Measurements from ENCODE around the gene MAN2A2. TPM values are rescaled to one million over a fixed set of nuclear protein-coding genes. Genes with fewer than 3 reads are reported as not detected.

Gene MAN2A2
- total RNA-seq, 4 donors from 2014 or later, result 46.6 to 104 (median 48.2) TPM

DNA sequence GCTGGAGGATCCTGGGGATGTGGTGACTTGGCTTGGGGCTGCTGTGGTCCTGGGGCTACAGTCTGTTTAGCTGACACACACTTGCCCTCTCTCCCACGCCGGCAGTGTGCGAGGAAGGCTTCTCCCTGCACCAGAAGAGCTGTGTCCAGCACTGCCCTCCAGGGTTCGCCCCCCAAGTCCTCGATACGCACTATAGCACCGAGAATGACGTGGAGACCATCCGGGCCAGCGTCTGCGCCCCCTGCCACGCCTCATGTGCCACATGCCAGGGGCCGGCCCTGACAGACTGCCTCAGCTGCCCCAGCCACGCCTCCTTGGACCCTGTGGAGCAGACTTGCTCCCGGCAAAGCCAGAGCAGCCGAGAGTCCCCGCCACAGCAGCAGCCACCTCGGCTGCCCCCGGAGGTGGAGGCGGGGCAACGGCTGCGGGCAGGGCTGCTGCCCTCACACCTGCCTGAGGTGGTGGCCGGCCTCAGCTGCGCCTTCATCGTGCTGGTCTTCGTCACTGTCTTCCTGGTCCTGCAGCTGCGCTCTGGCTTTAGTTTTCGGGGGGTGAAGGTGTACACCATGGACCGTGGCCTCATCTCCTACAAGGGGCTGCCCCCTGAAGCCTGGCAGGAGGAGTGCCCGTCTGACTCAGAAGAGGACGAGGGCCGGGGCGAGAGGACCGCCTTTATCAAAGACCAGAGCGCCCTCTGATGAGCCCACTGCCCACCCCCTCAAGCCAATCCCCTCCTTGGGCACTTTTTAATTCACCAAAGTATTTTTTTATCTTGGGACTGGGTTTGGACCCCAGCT, 21.7 kb upstream of the MAN2A2 start:
- TF ChIP-seq, protein P1, sequence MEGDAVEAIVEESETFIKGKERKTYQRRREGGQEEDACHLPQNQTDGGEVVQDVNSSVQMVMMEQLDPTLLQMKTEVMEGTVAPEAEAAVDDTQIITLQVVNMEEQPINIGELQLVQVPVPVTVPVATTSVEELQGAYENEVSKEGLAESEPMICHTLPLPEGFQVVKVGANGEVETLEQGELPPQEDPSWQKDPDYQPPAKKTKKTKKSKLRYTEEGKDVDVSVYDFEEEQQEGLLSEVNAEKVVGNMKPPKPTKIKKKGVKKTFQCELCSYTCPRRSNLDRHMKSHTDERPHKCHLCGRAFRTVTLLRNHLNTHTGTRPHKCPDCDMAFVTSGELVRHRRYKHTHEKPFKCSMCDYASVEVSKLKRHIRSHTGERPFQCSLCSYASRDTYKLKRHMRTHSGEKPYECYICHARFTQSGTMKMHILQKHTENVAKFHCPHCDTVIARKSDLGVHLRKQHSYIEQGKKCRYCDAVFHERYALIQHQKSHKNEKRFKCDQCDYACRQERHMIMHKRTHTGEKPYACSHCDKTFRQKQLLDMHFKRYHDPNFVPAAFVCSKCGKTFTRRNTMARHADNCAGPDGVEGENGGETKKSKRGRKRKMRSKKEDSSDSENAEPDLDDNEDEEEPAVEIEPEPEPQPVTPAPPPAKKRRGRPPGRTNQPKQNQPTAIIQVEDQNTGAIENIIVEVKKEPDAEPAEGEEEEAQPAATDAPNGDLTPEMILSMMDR (IDR thresholded peaks at IDR 0.05; ENCODE audit: low read depth), result no peak

DNA sequence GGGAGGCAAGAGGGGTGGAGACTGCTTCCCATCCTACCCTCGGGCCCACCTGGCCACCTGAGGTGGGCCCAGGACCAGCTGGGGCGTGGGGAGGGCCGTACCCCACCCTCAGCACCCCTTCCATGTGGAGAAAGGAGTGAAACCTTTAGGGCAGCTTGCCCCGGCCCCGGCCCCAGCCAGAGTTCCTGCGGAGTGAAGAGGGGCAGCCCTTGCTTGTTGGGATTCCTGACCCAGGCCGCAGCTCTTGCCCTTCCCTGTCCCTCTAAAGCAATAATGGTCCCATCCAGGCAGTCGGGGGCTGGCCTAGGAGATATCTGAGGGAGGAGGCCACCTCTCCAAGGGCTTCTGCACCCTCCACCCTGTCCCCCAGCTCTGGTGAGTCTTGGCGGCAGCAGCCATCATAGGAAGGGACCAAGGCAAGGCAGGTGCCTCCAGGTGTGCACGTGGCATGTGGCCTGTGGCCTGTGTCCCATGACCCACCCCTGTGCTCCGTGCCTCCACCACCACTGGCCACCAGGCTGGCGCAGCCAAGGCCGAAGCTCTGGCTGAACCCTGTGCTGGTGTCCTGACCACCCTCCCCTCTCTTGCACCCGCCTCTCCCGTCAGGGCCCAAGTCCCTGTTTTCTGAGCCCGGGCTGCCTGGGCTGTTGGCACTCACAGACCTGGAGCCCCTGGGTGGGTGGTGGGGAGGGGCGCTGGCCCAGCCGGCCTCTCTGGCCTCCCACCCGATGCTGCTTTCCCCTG, 21.0 kb upstream of the MAN2A2 start:
- TF ChIP-seq, protein P1 (IDR thresholded peaks at IDR 0.05; ENCODE audit: low read depth), result no peak

DNA sequence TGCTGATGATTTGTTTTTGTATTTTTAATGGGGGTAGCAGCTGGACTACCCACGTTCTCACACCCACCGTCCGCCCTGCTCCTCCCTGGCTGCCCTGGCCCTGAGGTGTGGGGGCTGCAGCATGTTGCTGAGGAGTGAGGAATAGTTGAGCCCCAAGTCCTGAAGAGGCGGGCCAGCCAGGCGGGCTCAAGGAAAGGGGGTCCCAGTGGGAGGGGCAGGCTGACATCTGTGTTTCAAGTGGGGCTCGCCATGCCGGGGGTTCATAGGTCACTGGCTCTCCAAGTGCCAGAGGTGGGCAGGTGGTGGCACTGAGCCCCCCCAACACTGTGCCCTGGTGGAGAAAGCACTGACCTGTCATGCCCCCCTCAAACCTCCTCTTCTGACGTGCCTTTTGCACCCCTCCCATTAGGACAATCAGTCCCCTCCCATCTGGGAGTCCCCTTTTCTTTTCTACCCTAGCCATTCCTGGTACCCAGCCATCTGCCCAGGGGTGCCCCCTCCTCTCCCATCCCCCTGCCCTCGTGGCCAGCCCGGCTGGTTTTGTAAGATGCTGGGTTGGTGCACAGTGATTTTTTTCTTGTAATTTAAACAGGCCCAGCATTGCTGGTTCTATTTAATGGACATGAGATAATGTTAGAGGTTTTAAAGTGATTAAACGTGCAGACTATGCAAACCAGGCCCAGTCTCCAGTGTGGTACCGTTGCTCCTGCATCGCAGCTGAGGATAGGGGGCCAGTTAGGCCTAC, 20.1 kb upstream of the MAN2A2 start:
- TF ChIP-seq, protein P1 (IDR thresholded peaks at IDR 0.05; ENCODE audit: low read depth), result no peak

DNA sequence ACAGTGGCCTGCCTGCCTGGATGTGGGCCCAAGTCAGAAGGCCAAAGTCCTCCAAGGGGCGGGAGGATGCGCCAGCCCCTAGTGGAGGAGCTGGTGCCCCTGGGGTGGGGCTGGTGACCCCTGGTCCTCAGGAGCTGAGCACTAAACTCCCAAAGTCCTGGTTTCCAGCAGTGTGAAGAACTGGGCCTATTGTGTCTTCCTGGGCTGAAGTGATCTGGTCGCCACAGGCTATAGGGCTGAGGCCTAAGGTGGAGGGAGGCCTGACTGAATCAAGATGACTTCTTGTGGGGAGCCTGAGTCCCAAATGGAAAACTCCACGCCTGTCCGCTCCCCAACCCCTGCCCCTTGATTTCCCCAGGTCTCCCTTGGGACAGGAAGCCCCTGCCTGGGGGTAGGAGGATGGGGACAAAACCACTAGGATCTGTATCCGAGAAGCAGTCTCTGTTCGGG, 19.6 kb upstream of the MAN2A2 start:
- TF ChIP-seq, protein P1 (IDR thresholded peaks at IDR 0.05; ENCODE audit: low read depth), result no peak

DNA sequence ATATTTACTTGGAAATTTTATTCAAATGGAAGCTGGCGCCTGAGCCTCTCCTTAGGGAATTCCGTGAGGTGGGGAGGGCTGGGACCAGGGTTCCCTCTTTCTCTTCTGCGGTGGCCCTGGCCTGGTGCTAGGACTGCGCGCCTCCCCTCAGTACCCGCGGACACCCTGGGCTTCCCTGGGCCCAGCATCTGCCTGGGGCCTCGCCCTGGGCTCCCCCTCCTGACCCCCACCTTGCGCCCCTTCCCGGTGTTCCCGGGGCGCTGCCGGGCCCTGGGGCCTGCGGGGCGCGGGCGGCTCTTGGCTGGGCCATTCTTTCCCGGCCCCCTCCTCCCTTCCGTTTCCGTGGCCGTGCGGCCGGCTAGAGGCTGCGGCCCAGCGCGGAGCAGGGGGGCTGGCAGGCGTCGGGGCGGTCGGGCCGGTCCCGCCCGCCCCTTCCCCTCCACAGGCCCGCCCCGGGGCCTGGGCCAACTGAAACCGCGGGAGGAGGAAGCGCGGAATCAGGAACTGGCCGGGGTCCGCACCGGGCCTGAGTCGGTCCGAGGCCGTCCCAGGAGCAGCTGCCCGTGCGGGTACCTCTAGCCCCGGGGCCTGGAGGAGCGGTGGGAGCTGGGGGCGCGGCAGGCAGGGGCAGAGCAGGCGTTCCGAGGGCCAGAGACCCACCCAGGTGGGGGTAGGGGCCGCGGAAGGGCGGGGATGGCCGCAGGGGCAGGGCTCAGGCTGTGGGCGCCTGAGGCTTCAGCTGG, 19.0 kb upstream of the MAN2A2 start, which contains the start of gene FES:
Gene FES, plus strand, starts transcription at position 529 of the 743 bp plus-strand sequence. CDS start 542 bp downstream, outside the sequence.
- TF ChIP-seq, protein P1 (IDR thresholded peaks at IDR 0.05; ENCODE audit: low read depth), result no peak

DNA sequence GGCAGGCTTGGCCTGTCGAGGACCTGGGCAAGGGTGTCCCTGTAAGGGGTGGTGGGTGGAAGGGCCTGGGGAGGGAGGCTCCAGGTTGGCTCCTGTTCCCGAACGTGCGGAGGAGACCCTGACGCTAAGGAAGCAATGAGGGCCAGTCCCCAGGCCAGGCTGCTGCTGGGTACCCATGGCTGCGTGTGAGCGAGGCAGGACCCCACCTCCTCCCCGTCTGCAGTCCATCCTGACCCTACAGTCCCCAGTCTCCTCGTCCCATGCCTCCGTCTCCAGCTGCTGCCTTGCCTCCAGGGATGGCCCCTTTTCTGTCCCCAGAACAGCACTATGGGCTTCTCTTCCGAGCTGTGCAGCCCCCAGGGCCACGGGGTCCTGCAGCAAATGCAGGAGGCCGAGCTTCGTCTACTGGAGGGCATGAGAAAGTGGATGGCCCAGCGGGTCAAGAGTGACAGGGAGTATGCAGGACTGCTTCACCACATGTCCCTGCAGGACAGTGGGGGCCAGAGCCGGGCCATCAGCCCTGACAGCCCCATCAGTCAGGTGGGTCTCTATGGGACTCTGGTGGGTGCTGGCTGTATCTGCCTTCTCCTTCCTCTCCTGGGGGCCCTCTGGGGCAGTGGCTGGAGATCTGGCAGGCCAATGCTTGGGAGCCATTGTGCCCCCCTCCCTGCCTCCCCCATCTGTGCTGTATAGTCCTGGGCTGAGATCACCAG, 18.2 kb upstream of the MAN2A2 start:
- TF ChIP-seq, protein P1 (IDR thresholded peaks at IDR 0.05; ENCODE audit: low read depth), result no peak
